Testis (tissue), 3 donors: ENCODE results near the gene NDUFS3. TPM values are rescaled to one million over a fixed set of nuclear protein-coding genes. Genes with fewer than 3 reads are reported as not detected.

Experiments
- DNase-seq: peaks from one replicate; pipeline ENCODE4 v3.0.0-alpha.2; 2019
- H3K27ac ChIP-seq, 2 donors: fragments of 200-600 bp; sonication (generic); one replicate each; pipeline ENCODE4 v1.5.1; 2019
- H3K27me3 ChIP-seq: fragments of 200-600 bp; sonication (generic); one replicate; pipeline ENCODE4 v1.5.1; 2019
- H3K36me3 ChIP-seq: fragments of 200-600 bp; sonication (generic); one replicate; pipeline ENCODE4 v1.5.1; 2017; ENCODE audit warnings: low read depth; ENCODE audit errors: missing control alignments
- H3K4me1 ChIP-seq: fragments of 200-600 bp; sonication (generic); one replicate; pipeline ENCODE4 v1.5.1; 2019
- H3K4me3 ChIP-seq, 2 donors: fragments of 200-600 bp; sonication (generic); one replicate each; pipeline ENCODE4 v1.5.1; 2017 to 2019
- H3K9me3 ChIP-seq: fragments of 200-600 bp; sonication (generic); one replicate; pipeline ENCODE4 v1.5.1; 2017
- POLR2A ChIP-seq: fragments of 450-650 bp; IDR thresholded peaks from one replicate; pipeline ENCODE4 v1.6.1; 2017; ENCODE audit warnings: antibody characterized with exemption, mild to moderate bottlenecking, moderate library complexity
- WGBS, 2 donors: methylation state at CpG; one replicate each; pipeline ENCODE4 v1.1.5; 2018; 5-methylcytosine and 5-hydroxymethylcytosine counted together
- intact Hi-C: fragments of 100-400 bp; cut with DNase I; formaldehyde crosslinking; loops from one replicate; pipeline ENCODE4 v1.15.1; 2023; ENCODE audit warnings: low total_unique reads
- polyA plus RNA-seq: library from polyadenylated mRNA; stranded (reverse); fragments of 350-450 nt; fragmentation: Illumina TruSeq; extraction: RNeasy Lipid Tissue Mini Kit (QIAGEN cat#74804); gene quantifications from one replicate; pipeline ENCODE4 v1.2.3, GENCODE V29; 2014; ENCODE audit warnings: low read depth, low replicate concordance; ENCODE audit not compliant: insufficient read depth
- small RNA-seq, 2 donors: library from RNA; depleted of rRNA; stranded (forward); fragments of <200 nt; gene quantifications; one replicate each; pipeline ENCODE3, GENCODE V24; 2016
- total RNA-seq, 2 donors: library from RNA; depleted of rRNA; stranded (reverse); fragments of >200 nt; gene quantifications; one replicate each; pipeline ENCODE4 v1.2.3, GENCODE V29; 2016

NDUFS3 gene
- total and polyA plus RNA-seq, 3 donors from 2014 or later: 69.8 to 121 (median 88.5) TPM

DNA sequence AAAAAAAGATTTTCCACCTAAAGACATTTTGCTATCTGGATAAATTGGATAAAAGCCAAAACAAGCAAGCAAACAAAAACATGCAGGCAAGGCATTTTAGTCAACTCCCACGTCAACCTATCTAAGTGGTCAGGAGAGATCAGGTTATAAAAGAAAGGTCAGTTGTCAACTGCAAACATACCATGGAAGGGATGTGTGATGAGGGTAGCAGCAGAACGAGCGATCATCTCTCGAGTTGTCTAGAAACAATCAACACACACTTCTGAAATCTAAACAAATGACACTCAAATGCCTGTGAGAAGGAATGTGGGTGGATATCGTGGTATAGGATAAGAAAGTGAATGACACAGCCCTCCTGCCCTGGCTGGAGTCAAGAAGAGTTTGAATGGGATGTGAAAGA lies 52.6 kb downstream of the NDUFS3 start:
- intact Hi-C loops: no loop called here
- H3K27ac ChIP-seq: no peak overlapping the region
- no peaks in the 10 kb centered on the region for H3K4me1 ChIP-seq
- no peak for TF ChIP-seq POLR2A
- 51 to 69% methylated on average over 5 of the region's 5 CpGs for WGBS, 2 donors
- DNase-seq: no peak
- no peaks in the 10 kb centered on the region for H3K27me3 ChIP-seq
- H3K4me3 ChIP-seq: no peak overlapping the region
- H3K36me3 ChIP-seq: no peaks in the 10 kb centered on the region
- no peaks in the 10 kb centered on the region for H3K9me3 ChIP-seq

Small RNAs within 50 kb of the gene (small RNA-seq; reads per million reads assigned to genes)
- gene RN7SL652P (0 reads per million in 2 donors), gene RNU5E-10P (0 reads per million in 2 donors)

Other genes with a start within 250 kb of the NDUFS3 start
- under 1 TPM; 0.68 to 0.79 TPM for gene MYBPC3, start 226.4 kb upstream of the NDUFS3 start, total RNA-seq
- gene MYBPC3, start 226.4 kb upstream of the NDUFS3 start, polyA plus RNA-seq: 1.7 TPM
- 1 to 10 TPM; 4.6 to 7.4 TPM for gene SPI1, start 200.5 kb upstream of the NDUFS3 start, total RNA-seq
- gene SPI1, start 200.5 kb upstream of the NDUFS3 start, polyA plus RNA-seq: 16.3 TPM
- 10 to 100 TPM; 95.1 to 98.1 TPM for gene SLC39A13, start 170.5 kb upstream of the NDUFS3 start, total RNA-seq
- 99.2 TPM for gene SLC39A13, start 170.5 kb upstream of the NDUFS3 start, polyA plus RNA-seq
- gene PSMC3, start 152.6 kb upstream of the NDUFS3 start, total RNA-seq: 100 to 1,000 TPM in 1 of 2 donors, 10 to 100 TPM in 1; 98.1 to 108 TPM
- 228 TPM for gene PSMC3, start 152.6 kb upstream of the NDUFS3 start, polyA plus RNA-seq
- gene RAPSN, start 129.9 kb upstream of the NDUFS3 start, total RNA-seq: under 1 TPM; 0.19 to 0.63 TPM
- 0.65 TPM for gene RAPSN, start 129.9 kb upstream of the NDUFS3 start, polyA plus RNA-seq
- 100 to 1,000 TPM; 193 to 208 TPM for gene CELF1, start 25.9 kb upstream of the NDUFS3 start, total RNA-seq
- 74.3 TPM for gene CELF1, start 25.9 kb upstream of the NDUFS3 start, polyA plus RNA-seq
- 100 to 1,000 TPM; 204 to 239 TPM for gene PTPMT1, start 13.5 kb upstream of the NDUFS3 start, total RNA-seq
- 172 TPM for gene PTPMT1, start 13.5 kb upstream of the NDUFS3 start, polyA plus RNA-seq
- gene KBTBD4, start 104 bp upstream of the NDUFS3 start, total RNA-seq: 10 to 100 TPM; 27.8 to 35.5 TPM
- 35.9 TPM for gene KBTBD4, start 104 bp upstream of the NDUFS3 start, polyA plus RNA-seq
- gene FAM180B, start 7.6 kb downstream of the NDUFS3 start, total RNA-seq: not detected
- gene FAM180B, start 7.6 kb downstream of the NDUFS3 start, polyA plus RNA-seq: 1.1 TPM
- 10 to 100 TPM; 15.4 to 25.1 TPM for gene C1QTNF4, start 15.3 kb downstream of the NDUFS3 start, total RNA-seq
- 2.6 TPM for gene C1QTNF4, start 15.3 kb downstream of the NDUFS3 start, polyA plus RNA-seq
- 10 to 100 TPM; 71.1 to 98.8 TPM for gene MTCH2, start 63.5 kb downstream of the NDUFS3 start, total RNA-seq
- 396 TPM for gene MTCH2, start 63.5 kb downstream of the NDUFS3 start, polyA plus RNA-seq
- 10 to 100 TPM; 25.8 to 40.6 TPM for gene AGBL2, start 136.3 kb downstream of the NDUFS3 start, total RNA-seq
- 65.2 TPM for gene AGBL2, start 136.3 kb downstream of the NDUFS3 start, polyA plus RNA-seq
- gene FNBP4, start 188.3 kb downstream of the NDUFS3 start, total RNA-seq: 100 to 1,000 TPM; 201 to 217 TPM
- gene FNBP4, start 188.3 kb downstream of the NDUFS3 start, polyA plus RNA-seq: 55.0 TPM